ENCODE data around the gene TMEM179.
"Not testable (repeated sequence)": the region's sequence is repeated elsewhere in the genome, so short reads cannot be mapped to it uniquely, and the experiment has no call there.

Gene TMEM179

DNA sequence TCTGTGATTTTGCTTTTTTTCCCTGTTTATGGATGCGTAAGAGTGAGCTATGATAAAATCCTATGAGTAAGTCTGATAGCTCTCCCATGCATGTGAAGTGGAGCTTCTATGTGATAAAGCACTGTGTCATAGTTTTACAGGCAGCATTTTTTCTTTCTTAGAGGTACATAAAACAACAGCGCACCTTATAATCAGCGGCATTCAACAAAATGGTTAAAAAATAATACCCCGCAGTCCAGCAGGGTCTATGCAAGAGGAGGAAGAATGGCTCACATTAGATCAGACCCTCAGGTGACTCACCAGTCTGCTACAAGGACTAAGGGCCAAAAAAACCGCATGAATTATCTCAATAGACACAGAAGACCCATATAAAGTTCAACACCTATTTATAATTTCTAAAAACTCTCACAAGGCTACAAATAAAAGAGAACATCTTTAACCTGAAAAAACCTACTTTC, 33.0 kb upstream of the TMEM179 start:
- no peak overlapping the region for H3K4me3 ChIP-seq (ENCODE audit: low read length)
- no peak for DNase-seq (ENCODE audit: low read depth)
- TF ChIP-seq, protein P1, sequence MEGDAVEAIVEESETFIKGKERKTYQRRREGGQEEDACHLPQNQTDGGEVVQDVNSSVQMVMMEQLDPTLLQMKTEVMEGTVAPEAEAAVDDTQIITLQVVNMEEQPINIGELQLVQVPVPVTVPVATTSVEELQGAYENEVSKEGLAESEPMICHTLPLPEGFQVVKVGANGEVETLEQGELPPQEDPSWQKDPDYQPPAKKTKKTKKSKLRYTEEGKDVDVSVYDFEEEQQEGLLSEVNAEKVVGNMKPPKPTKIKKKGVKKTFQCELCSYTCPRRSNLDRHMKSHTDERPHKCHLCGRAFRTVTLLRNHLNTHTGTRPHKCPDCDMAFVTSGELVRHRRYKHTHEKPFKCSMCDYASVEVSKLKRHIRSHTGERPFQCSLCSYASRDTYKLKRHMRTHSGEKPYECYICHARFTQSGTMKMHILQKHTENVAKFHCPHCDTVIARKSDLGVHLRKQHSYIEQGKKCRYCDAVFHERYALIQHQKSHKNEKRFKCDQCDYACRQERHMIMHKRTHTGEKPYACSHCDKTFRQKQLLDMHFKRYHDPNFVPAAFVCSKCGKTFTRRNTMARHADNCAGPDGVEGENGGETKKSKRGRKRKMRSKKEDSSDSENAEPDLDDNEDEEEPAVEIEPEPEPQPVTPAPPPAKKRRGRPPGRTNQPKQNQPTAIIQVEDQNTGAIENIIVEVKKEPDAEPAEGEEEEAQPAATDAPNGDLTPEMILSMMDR (IDR thresholded peaks at IDR 0.05; ENCODE audit: insufficient read depth, low read depth, low read length, missing control alignments), result no peak

DNA sequence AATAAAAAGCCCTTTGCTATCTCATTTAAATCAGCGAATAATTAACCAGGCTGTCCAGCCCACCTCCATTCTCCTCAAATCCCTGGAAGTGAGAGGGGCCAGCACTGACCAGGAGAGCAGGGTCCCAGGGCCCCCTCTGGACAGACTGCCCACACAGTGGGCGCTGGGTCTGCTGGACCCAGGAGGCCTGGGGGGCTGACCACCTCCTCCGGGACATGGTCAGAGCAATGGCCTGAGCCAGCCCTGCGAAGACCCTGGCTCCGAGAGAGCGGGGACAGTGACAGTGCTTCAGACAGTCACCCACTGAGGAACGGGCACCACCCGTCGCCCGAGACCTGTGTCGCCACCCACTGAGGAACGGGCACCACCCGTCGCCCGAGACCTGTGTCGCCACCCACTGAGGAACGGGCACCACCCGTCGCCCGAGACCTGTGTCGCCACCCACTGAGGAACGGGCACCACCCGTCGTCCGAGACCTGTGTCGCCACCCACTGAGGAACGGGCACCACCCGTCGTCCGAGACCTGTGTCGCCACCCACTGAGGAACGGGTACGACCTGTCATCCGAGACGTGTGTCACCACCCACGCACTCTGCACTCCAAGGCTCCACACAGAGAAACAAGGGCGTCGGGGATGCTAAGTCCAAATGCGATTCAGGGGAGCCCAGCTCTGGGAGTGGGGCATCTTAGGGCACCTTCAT, 32.4 kb upstream of the TMEM179 start:
- not testable (repeated sequence) for H3K4me3 ChIP-seq (ENCODE audit: low read length); DNase-seq (ENCODE audit: low read depth)

DNA sequence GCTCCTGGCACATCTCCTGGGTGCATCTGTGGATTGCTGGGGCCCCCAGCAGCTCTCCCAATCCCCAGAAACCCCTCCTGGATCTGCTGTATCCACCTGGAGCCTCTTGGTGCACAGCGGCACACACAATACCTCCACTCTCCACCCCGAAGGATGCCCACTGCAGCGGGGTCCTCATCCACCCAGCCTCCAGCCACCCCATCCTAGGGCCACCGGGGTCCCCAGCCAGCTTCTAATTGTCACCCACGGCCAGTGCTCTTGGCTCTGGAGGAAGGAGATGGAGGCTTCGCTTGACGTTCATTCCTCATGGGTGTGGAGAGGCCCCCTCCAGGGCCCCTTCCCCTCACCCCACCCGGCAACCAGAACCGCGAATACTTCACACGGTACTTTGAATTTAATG, 31.6 kb upstream of the TMEM179 start:
- H3K4me3 ChIP-seq (ENCODE audit: low read length), result no peak overlapping the region
- no peak for DNase-seq (ENCODE audit: low read depth)
- TF ChIP-seq, protein P1 (IDR thresholded peaks at IDR 0.05; ENCODE audit: insufficient read depth, low read depth, low read length, missing control alignments), result no peak

DNA sequence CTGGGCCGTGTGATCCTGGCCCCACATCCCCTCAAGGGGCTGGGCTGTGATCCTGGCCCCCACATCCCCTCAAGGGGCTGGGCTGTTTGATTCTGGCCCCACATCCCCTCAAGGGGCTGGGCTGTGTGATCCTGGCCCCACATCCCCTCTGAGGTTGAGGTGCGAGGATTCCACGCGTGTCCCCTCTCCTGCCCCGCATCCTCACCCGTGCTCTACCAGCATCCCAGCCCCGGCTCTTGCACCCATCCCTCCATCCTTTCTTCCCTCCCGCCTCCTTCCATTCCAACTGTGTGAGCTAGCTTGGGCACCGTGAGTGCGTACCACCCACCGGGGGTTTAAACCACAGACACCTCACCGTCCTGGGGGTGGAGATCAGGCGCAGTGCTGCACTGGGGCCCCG, 31.1 kb upstream of the TMEM179 start:
- TF ChIP-seq, protein P1 (IDR thresholded peaks at IDR 0.05; ENCODE audit: insufficient read depth, low read depth, low read length, missing control alignments), result no peak
- no peak for DNase-seq (ENCODE audit: low read depth)
- no peak overlapping the region for H3K4me3 ChIP-seq (ENCODE audit: low read length)

DNA sequence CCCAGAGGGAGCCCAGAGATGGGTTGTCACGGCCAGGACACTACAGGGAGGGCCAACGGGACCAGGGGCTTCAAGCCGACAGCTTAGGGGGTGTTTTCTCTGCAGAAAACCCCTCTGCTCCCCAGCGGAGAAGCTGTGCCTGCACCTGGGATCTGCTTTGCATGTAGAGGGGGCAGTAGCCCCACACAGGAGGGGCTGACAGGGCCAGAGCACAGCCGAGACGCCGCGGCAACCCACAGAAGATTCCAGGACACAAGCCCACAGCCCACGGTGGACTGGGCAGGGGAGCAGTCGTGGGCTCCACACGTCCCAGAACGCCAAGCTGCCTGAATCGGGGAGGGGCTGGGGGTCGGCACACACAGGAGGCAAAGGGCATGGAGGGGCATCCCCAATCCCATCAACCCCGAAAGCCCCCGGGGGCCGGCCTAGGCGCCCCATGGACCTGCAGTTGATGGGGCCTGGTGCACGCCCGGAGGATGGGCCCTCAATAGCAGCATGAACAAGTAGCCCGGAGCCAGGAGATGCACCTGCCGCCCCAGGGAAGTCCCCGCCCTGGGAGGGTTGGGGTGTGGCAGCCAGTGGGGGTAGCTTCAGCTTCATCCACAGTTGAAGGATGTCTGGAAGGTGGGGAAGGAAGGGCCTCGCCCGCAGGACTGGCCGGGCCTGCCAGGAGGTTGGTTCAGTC, 30.5 kb upstream of the TMEM179 start:
- no peak for DNase-seq (ENCODE audit: low read depth)
- TF ChIP-seq, protein P1 (IDR thresholded peaks at IDR 0.05; ENCODE audit: insufficient read depth, low read depth, low read length, missing control alignments), result no peak
- no peak overlapping the region for H3K4me3 ChIP-seq (ENCODE audit: low read length)

DNA sequence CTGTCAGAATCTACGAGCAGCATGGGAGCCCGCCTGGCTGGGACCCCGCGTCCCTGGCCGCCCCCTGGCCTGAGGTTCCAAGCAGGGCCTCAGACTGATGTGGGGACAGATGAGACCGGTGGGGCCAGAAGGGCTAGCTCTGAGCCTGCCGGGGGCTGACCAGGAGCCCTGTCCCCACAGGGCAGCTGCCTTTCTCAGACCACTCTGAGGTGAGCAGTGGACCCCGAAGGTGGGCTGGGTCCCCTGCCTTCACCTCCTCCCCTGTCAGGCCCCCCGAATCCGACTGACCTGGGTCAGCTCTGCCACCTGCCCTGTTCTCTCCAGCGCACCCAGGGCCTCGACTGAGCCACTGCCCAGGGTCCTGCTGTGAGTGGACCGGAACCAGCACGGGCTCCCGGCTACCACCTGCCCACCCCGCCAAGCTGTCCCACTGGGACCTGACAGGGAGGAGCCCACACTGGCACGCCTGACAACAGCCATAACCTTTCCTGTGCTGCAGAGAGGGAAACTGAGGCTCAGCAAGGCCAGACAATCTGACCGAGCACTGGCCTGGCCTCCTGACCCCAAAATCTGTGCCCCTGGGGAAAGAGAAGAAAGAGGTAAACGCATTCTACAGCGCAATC, 29.7 kb upstream of the TMEM179 start:
- DNase-seq (ENCODE audit: low read depth), result no peak
- no peak overlapping the region for H3K4me3 ChIP-seq (ENCODE audit: low read length)
- TF ChIP-seq, protein P1 (IDR thresholded peaks at IDR 0.05; ENCODE audit: insufficient read depth, low read depth, low read length, missing control alignments), result no peak

DNA sequence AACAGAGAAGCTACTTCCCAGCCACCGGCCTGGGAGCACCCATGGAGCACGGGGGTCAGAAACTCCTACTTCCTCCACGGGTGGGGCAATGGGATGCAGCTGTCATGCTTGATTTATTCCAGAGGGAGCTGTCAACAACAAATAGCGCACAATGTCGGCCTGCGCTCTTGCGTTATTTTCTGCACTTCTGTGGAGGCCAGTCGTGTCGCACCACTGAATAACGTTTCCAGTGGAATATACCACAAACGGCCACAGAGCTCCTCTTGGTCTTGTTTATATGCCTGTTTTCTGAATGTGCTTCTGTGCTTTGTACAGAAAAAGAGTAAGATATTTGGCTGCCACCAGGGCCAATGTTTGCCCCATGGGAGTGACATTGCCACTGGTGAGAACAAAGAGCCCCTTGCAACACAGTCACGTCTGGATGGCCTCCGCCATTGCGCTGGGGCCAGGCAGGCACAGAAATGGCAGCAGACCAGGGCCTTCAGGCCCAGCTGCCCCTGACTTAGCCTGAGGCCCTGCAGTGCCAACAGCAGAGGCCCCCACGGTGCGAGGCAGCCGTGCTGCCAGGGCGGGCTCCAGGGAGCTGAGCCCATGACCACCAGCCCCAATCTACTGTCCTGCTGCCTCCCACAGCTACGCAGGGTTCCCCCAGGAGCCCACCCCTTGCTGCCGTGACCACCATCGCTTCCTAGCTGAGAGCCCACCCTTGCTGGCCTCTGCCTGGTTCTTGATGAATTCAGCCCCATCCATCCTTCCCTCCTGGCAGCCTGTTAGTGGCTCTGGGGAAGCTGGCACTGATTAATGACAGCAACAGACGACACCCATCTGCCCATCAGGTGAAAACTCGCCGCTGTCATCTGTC, 28.9 kb upstream of the TMEM179 start:
- no peak overlapping the region for H3K4me3 ChIP-seq (ENCODE audit: low read length)
- TF ChIP-seq, protein P1 (IDR thresholded peaks at IDR 0.05; ENCODE audit: insufficient read depth, low read depth, low read length, missing control alignments), result no peak
- no peak for DNase-seq (ENCODE audit: low read depth)

Measured in epithelial cell of esophagus (primary cell).